ENCODE data around the gene GPR142.
A peak's percentile ranks its signal among the peaks of the same experiment; 100 is the strongest.

The GPR142 gene

GRCh38 chr17:74379495-74380085 is 12.3 kb downstream of the GPR142 start:
- H4K20me1 ChIP-seq = no peaks in the 10 kb centered on the region
- TF ChIP-seq Cebpa-rat (IDR thresholded peaks at IDR 0.05) = no peak
- H3K9ac ChIP-seq = no peak overlapping the region; the same call in 1 of the 2 replicates
- H3K36me3 ChIP-seq = no peaks in the 10 kb centered on the region
- H3K4me2 ChIP-seq = peak overlapping the region; percentile 87
- H3K4me3 ChIP-seq = 0 out of 2 replicates have a peak overlapping the region, but pooled peaks have one; percentile 10
- peaks cover 63% of the 10 kb centered on the region for H3K4me1 ChIP-seq
- no peak overlapping the region for H3K27ac ChIP-seq
- H3K9me3 ChIP-seq = no peaks in the 10 kb centered on the region
- H3K27me3 ChIP-seq = no peaks in the 10 kb centered on the region

- H4K20me1 ChIP-seq = no peaks in the 10 kb centered on the region
- H3K9ac ChIP-seq = no peak overlapping the region
Observed at GRCh38 chr17:74380086-74380958, 13.0 kb downstream of the GPR142 start.

GRCh38 chr17:74380959-74381808 is 13.9 kb downstream of the GPR142 start:
- no peaks in the 10 kb centered on the region for H3K9me3 ChIP-seq
- H3K9ac ChIP-seq = no peak overlapping the region
- no peak overlapping the region for H3K27ac ChIP-seq
- no peak for TF ChIP-seq Cebpa-rat (IDR thresholded peaks at IDR 0.05)
- no peaks in the 10 kb centered on the region for H3K36me3 ChIP-seq
- no peaks in the 10 kb centered on the region for H3K27me3 ChIP-seq
- H3K4me1 ChIP-seq = peaks cover 54% of the 10 kb centered on the region
- no peaks in the 10 kb centered on the region for H4K20me1 ChIP-seq
- H3K4me2 ChIP-seq = peak overlapping the region; percentile 87; the same call in 1 of the 2 replicates
- H3K4me3 ChIP-seq = no peak overlapping the region

More at GRCh38 chr17:74380086-74380958, 13.0 kb downstream of the GPR142 start:
- Histone ChIP-seq H3K4me2 (peak overlapping the region; percentile 87), H3K36me3 (no peaks in the 10 kb centered on the region), H3K4me1 (peaks cover 57% of the 10 kb centered on the region), H3K27me3 (no peaks in the 10 kb centered on the region), H3K4me3 (0 out of 2 replicates have a peak overlapping the region, but pooled peaks have one; percentile 10), H3K27ac (no peak overlapping the region), H3K9me3 (no peaks in the 10 kb centered on the region)
- TF ChIP-seq Cebpa-rat (IDR thresholded peaks at IDR 0.05) = no peak

GRCh38 chr17:74383141-74383540 is 15.8 kb downstream of the GPR142 start:
- Histone ChIP-seq H3K36me3 (no peaks in the 10 kb centered on the region), H4K20me1 (no peaks in the 10 kb centered on the region), H3K27me3 (no peaks in the 10 kb centered on the region), H3K4me3 (no peak overlapping the region), H3K4me2 (no peak overlapping the region), H3K27ac (no peak overlapping the region), H3K9me3 (no peaks in the 10 kb centered on the region), H3K9ac (no peak overlapping the region), H3K4me1 (peaks cover 37% of the 10 kb centered on the region)
- TF ChIP-seq Cebpa-rat (IDR thresholded peaks at IDR 0.05) = no peak

GRCh38 chr17:74385201-74385600 is 17.9 kb downstream of the GPR142 start:
- Histone ChIP-seq H3K27me3 (no peaks in the 10 kb centered on the region), H3K9me3 (no peaks in the 10 kb centered on the region), H3K4me3 (no peak overlapping the region), H3K9ac (no peak overlapping the region), H3K4me2 (no peak overlapping the region), H3K36me3 (no peaks in the 10 kb centered on the region), H3K27ac (no peak overlapping the region), H4K20me1 (no peaks in the 10 kb centered on the region), H3K4me1 (peaks cover 16% of the 10 kb centered on the region)
- no peak for TF ChIP-seq Cebpa-rat (IDR thresholded peaks at IDR 0.05)

GRCh38 chr17:74386386-74386785 is 19.1 kb downstream of the GPR142 start:
- Histone ChIP-seq H3K27me3 (no peaks in the 10 kb centered on the region), H3K9me3 (no peaks in the 10 kb centered on the region), H3K4me2 (no peak overlapping the region), H3K27ac (no peak overlapping the region), H3K9ac (no peak overlapping the region), H4K20me1 (no peaks in the 10 kb centered on the region), H3K36me3 (no peaks in the 10 kb centered on the region), H3K4me3 (no peak overlapping the region), H3K4me1 (peaks cover 15% of the 10 kb centered on the region)
- no peak for TF ChIP-seq Cebpa-rat (IDR thresholded peaks at IDR 0.05)

- Histone ChIP-seq H3K27ac (no peak overlapping the region), H3K36me3 (no peaks in the 10 kb centered on the region), H3K4me1 (peaks cover 27% of the 10 kb centered on the region), H3K4me3 (no peak overlapping the region), H3K9me3 (peaks cover 7% of the 10 kb centered on the region), H3K9ac (no peak overlapping the region), H3K27me3 (no peaks in the 10 kb centered on the region), H3K4me2 (no peak overlapping the region), H4K20me1 (no peaks in the 10 kb centered on the region)
- TF ChIP-seq Cebpa-rat (IDR thresholded peaks at IDR 0.05) = no peak
Observed at GRCh38 chr17:74387365-74388218, 20.3 kb downstream of the GPR142 start.

- no peak for TF ChIP-seq Cebpa-rat (IDR thresholded peaks at IDR 0.05)
- peaks cover 7% of the 10 kb centered on the region for H3K9me3 ChIP-seq
Observed at GRCh38 chr17:74389084-74389753, 21.9 kb downstream of the GPR142 start.

More at GRCh38 chr17:74389084-74389753, 21.9 kb downstream of the GPR142 start:
- H3K27me3 ChIP-seq = no peaks in the 10 kb centered on the region
- H3K4me1 ChIP-seq = peaks cover 42% of the 10 kb centered on the region
- no peaks in the 10 kb centered on the region for H4K20me1 ChIP-seq
- H3K27ac ChIP-seq = no peak overlapping the region
- no peaks in the 10 kb centered on the region for H3K36me3 ChIP-seq
- H3K4me2 ChIP-seq = no peak overlapping the region
- H3K9ac ChIP-seq = no peak overlapping the region
- no peak overlapping the region for H3K4me3 ChIP-seq
